GM19468 (cell line): ENCODE measurements around the gene ZNF785.
A peak's percentile ranks its signal among the peaks of the same experiment; 100 is the strongest.

Experiments used
- ATAC-seq: cut with Tn5 transposase; IDR thresholded peaks from one replicate; pipeline ENCODE4 v1.9.1; 2021; ENCODE audit warnings: mild to moderate bottlenecking, moderate library complexity, moderate number of reproducible peaks; ENCODE audit not compliant: unreplicated experiment; ENCODE audit errors: extremely low read depth

ZNF785 gene

GRCh38 chr16:30567160-30567990 is 18.1 kb downstream of the ZNF785 start:
- ATAC-seq = no peak

GRCh38 chr16:30566531-30566930 is 19.0 kb downstream of the ZNF785 start:
- ATAC-seq = no peak

GRCh38 chr16:30565984-30566383 is 19.5 kb downstream of the ZNF785 start:
- ATAC-seq = no peak

GRCh38 chr16:30565526-30565925 is 20.0 kb downstream of the ZNF785 start:
- no peak for ATAC-seq

GRCh38 chr16:30562021-30562420 is 23.5 kb downstream of the ZNF785 start:
- no peak for ATAC-seq

GRCh38 chr16:30561089-30561816 is 24.2 kb downstream of the ZNF785 start:
- no peak for ATAC-seq

GRCh38 chr16:30559690-30560089 is 25.8 kb downstream of the ZNF785 start:
- no peak for ATAC-seq

GRCh38 chr16:30558789-30559377 is 26.6 kb downstream of the ZNF785 start:
- ATAC-seq = no peak

- ATAC-seq = peak; percentile 87
Measured at GRCh38 chr16:30557957-30558788, 27.3 kb downstream of the ZNF785 start, which contains the start of gene ZNF764. TSS of gene ZNF764 (minus strand) at chr16:30558374. CDS start at chr16:30558182, 192 bp downstream.

- ATAC-seq = no peak
Measured at GRCh38 chr16:30557707-30557956, 27.9 kb downstream of the ZNF785 start.

GRCh38 chr16:30556125-30556473 is 29.4 kb downstream of the ZNF785 start:
- no peak for ATAC-seq

GRCh38 chr16:30555315-30556124 is 30.0 kb downstream of the ZNF785 start:
- ATAC-seq = no peak

GRCh38 chr16:30554557-30555314 is 30.8 kb downstream of the ZNF785 start:
- ATAC-seq = no peak

- no peak for ATAC-seq
Measured at GRCh38 chr16:30553393-30553899, 32.1 kb downstream of the ZNF785 start.

GRCh38 chr16:30552956-30553355 is 32.5 kb downstream of the ZNF785 start:
- ATAC-seq = no peak

- ATAC-seq = no peak
Measured at GRCh38 chr16:30551781-30552180, 33.7 kb downstream of the ZNF785 start.

GRCh38 chr16:30548416-30549253 is 36.9 kb downstream of the ZNF785 start:
- no peak for ATAC-seq

GRCh38 chr16:30546115-30546514 is 39.4 kb downstream of the ZNF785 start:
- no peak for ATAC-seq
